NCI-H774 (cell line): Measurements from ENCODE around the gene KHDC4.

Experiments used
- DNase-seq: peaks from one replicate; lab custom pipeline; 2025; lab: John Stamatoyannopoulos, UW

KHDC4 gene

GRCh38 chr1:155934097-155934935 is at the start of gene KHDC4:
KHDC4 (minus strand) TSS chr1:155934413; CDS start chr1:155934373, 40 bp downstream.
- DNase-seq, result peak; percentile 99

GRCh38 chr1:155983191-155984024 is 49.2 kb upstream of the KHDC4 start:
- DNase-seq, result peak; percentile 65

- no peak for DNase-seq
These were observed 47.9 kb upstream of the KHDC4 start for GRCh38 chr1:155982106-155982505.

- no peak for DNase-seq
These were observed 47.3 kb upstream of the KHDC4 start for GRCh38 chr1:155981266-155982088.

GRCh38 chr1:155979597-155980343 is 45.6 kb upstream of the KHDC4 start:
- no peak for DNase-seq

- DNase-seq, result no peak
These were observed 44.8 kb upstream of the KHDC4 start for GRCh38 chr1:155978973-155979429.

GRCh38 chr1:155978325-155978972 is 44.2 kb upstream of the KHDC4 start, which contains the start of gene ARHGEF2:
ARHGEF2 (minus strand) TSS chr1:155978547; CDS start chr1:155978427, 120 bp downstream.
- DNase-seq, result peak; percentile 47

- DNase-seq, result no peak
These were observed 43.6 kb upstream of the KHDC4 start for GRCh38 chr1:155977690-155978324.

GRCh38 chr1:155976913-155977689 is 42.9 kb upstream of the KHDC4 start:
- DNase-seq, result no peak

- DNase-seq, result peak; percentile 33
These were observed 42.1 kb upstream of the KHDC4 start for GRCh38 chr1:155976062-155976912.

- DNase-seq, result no peak
These were observed 41.3 kb upstream of the KHDC4 start for GRCh38 chr1:155975375-155976061.

- DNase-seq, result no peak
These were observed 40.2 kb upstream of the KHDC4 start for GRCh38 chr1:155974208-155975115.

- DNase-seq, result no peak
These were observed 39.5 kb upstream of the KHDC4 start for GRCh38 chr1:155973723-155974122.

GRCh38 chr1:155971910-155972809 is 37.9 kb upstream of the KHDC4 start:
- DNase-seq, result no peak

- no peak for DNase-seq
These were observed 36.4 kb upstream of the KHDC4 start for GRCh38 chr1:155970531-155971167.
